ENCODE data around the gene SYT9.

The SYT9 gene

GRCh38 chr11:7347611-7348431 is 96.1 kb downstream of the SYT9 start:
- no peak for DNase-seq (ENCODE audit: low read depth)

- no peak for DNase-seq (ENCODE audit: low read depth)
These were observed 97.0 kb downstream of the SYT9 start for GRCh38 chr11:7348432-7349304.

- DNase-seq (ENCODE audit: low read depth): no peak
These were observed 99.5 kb downstream of the SYT9 start for GRCh38 chr11:7351228-7351627.

GRCh38 chr11:7353100-7353499 is 101.4 kb downstream of the SYT9 start:
- DNase-seq (ENCODE audit: low read depth): no peak

GRCh38 chr11:7364660-7365059 is 113.0 kb downstream of the SYT9 start:
- DNase-seq (ENCODE audit: low read depth): no peak

- no peak for DNase-seq (ENCODE audit: low read depth)
These were observed 116.1 kb downstream of the SYT9 start for GRCh38 chr11:7367803-7368202.

GRCh38 chr11:7376386-7376785 is 124.7 kb downstream of the SYT9 start:
- no peak for DNase-seq (ENCODE audit: low read depth)

GRCh38 chr11:7381937-7382336 is 130.2 kb downstream of the SYT9 start:
- no peak for DNase-seq (ENCODE audit: low read depth)

GRCh38 chr11:7383406-7383805 is 131.7 kb downstream of the SYT9 start:
- no peak for DNase-seq (ENCODE audit: low read depth)

GRCh38 chr11:7384691-7385090 is 133.0 kb downstream of the SYT9 start:
- DNase-seq (ENCODE audit: low read depth): no peak

GRCh38 chr11:7385532-7385931 is 133.8 kb downstream of the SYT9 start:
- DNase-seq (ENCODE audit: low read depth): no peak

- no peak for DNase-seq (ENCODE audit: low read depth)
These were observed 162.5 kb downstream of the SYT9 start for GRCh38 chr11:7413961-7414915.

- no peak for DNase-seq (ENCODE audit: low read depth)
These were observed 163.5 kb downstream of the SYT9 start for GRCh38 chr11:7414973-7415817.

GRCh38 chr11:7416080-7416479 is 164.4 kb downstream of the SYT9 start:
- no peak for DNase-seq (ENCODE audit: low read depth)

GRCh38 chr11:7417328-7417727 is 165.6 kb downstream of the SYT9 start:
- no peak for DNase-seq (ENCODE audit: low read depth)

GRCh38 chr11:7418061-7418460 is 166.4 kb downstream of the SYT9 start:
- no peak for DNase-seq (ENCODE audit: low read depth)

GRCh38 chr11:7418906-7419305 is 167.2 kb downstream of the SYT9 start:
- DNase-seq (ENCODE audit: low read depth): no peak

GRCh38 chr11:7421136-7421535 is 169.4 kb downstream of the SYT9 start:
- no peak for DNase-seq (ENCODE audit: low read depth)

GRCh38 chr11:7422544-7423331 is 171.0 kb downstream of the SYT9 start:
- DNase-seq (ENCODE audit: low read depth): no peak

- DNase-seq (ENCODE audit: low read depth): no peak
These were observed 172.2 kb downstream of the SYT9 start for GRCh38 chr11:7423946-7424345.

All from CMK (cell line).